H1 (cell line): ENCODE measurements around the gene NDUFAF3. TPM values are rescaled to one million over a fixed set of nuclear protein-coding genes. Genes with fewer than 3 reads are reported as not detected.

Experiments used
- BCL11A ChIP-seq, 2 experiments: IDR thresholded peaks; one replicate each; pipeline ENCODE4 v1.6.1; 2011; ENCODE audit warnings: low read depth in 2 of 2, low read length in 2 of 2, mild to moderate bottlenecking in 2 of 2
- HDAC2 ChIP-seq, 2 experiments: fragments of 300-600 bp in 1 of 2; sonication (generic) in 1 of 2; IDR thresholded peaks; 2 replicates each; pipeline ENCODE4 v1.6.1; 2011 to 2012; ENCODE audit warnings: low read depth in 2 of 2, low read length in 2 of 2, mild to moderate bottlenecking in 2 of 2, moderate library complexity in 2 of 2, borderline replicate concordance in 1 of 2, inconsistent platforms in 1 of 2
- POU5F1 ChIP-seq: IDR thresholded peaks from 2 replicates; pipeline ENCODE4 v1.6.1; 2011; ENCODE audit warnings: low read depth, mild to moderate bottlenecking, low read length, moderate library complexity
- SP4 ChIP-seq: IDR thresholded peaks from 2 replicates; pipeline ENCODE4 v1.6.1; 2012; ENCODE audit warnings: low read length, inconsistent platforms
- SUZ12 ChIP-seq: fragments of 200-600 bp; sonication (generic); IDR thresholded peaks from 2 replicates; pipeline ENCODE4 v1.6.1; 2012; ENCODE audit warnings: mild to moderate bottlenecking, inconsistent platforms, low read length, moderate library complexity, mixed read lengths
- TBP ChIP-seq: IDR thresholded peaks from 2 replicates; pipeline ENCODE4 v1.6.1; 2011; ENCODE audit warnings: low read depth, low read length, improper control_type of control experiment
- polyA plus RNA-seq, 7 experiments: library from polyadenylated mRNA; depleted of rRNA in 3 of 7; stranded (reverse) in 5 of 7; unstranded in 2 of 7; fragments of >200 nt in 5 of 7; fragments of 200-250 nt in 2 of 7; gene quantifications; 1 replicate in 5 of 7; 2 replicates in 1 of 7; 4 replicates in 1 of 7; pipeline versions ENCODE4 v1.2.1 to v1.2.3, GENCODE V29; 2011 to 2013; ENCODE audit warnings: missing spikeins in 2 of 7, mixed read lengths in 2 of 7
- total RNA-seq: library from RNA; stranded (reverse); fragmentation: NEBNext Ultra II Directional; extraction: Animal tissue kit (Norgen Biotek cat#: 25700); gene quantifications from 2 replicates; pipeline ENCODE4 v1.2.1, GENCODE V29; 2021
- TF ChIP-seq, protein P1 (sequence below): fragments of 300-600 bp; sonication (generic); IDR thresholded peaks from 2 replicates; pipeline ENCODE4 v1.7.1; 2012; ENCODE audit warnings: low read length, moderate library complexity, mild to moderate bottlenecking, inconsistent platforms; ENCODE audit not compliant: insufficient replicate concordance
- TF ChIP-seq, protein P2 (sequence below): IDR thresholded peaks from 2 replicates; pipeline ENCODE4 v1.6.1; 2011; ENCODE audit warnings: low read length, improper control_type of control experiment

The NDUFAF3 gene
- total and polyA plus RNA-seq, 2 of the 8 experiments (the other 6 are each of a cell fraction or from before 2014, with no cell fraction given), result 27.8 to 45.5 TPM

DNA sequence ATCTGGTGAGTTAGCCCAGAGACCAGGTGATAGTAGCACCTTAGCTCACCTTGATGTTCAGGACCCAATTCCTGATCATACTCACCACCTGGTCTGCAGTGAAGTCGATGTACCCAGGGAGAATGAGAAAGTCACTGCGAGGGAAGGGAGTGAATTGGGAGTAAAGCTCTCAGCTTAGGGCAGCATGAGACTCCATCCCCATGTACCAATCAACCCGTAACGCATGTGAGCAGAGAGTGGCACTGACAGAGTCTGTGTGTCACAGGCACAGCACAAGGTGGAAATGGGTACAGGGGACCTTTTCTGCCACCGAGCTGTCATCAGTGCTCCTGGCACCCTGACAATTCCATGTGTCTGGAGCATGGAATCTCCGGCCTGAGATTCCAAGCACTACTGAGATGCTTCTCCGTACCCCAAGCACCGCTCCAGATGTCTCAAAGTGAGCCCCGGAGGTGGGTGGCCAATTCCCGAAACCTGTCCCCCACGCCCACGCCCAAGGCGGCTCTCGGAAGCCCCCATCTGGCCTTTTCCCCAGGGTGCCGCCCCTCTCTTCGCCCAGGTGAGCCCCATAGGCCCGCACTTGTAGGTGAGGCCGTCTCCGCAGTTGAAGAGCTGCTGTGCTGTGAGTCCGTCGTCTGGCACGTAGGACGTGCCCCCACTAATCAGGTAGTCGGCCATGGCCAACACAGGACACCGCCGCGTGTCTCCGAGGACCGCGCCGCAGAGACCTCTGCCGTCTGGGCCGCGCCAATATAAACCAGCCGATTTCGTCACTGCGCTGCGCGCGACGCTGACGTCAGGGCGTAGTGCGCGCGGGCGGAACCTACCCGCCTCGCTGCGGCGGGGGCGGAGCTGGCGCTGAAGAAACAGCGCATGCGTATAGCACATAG is 7.0 kb downstream of the NDUFAF3 start, which contains the start of gene IMPDH2 (continued):
- TF ChIP-seq, protein P1, sequence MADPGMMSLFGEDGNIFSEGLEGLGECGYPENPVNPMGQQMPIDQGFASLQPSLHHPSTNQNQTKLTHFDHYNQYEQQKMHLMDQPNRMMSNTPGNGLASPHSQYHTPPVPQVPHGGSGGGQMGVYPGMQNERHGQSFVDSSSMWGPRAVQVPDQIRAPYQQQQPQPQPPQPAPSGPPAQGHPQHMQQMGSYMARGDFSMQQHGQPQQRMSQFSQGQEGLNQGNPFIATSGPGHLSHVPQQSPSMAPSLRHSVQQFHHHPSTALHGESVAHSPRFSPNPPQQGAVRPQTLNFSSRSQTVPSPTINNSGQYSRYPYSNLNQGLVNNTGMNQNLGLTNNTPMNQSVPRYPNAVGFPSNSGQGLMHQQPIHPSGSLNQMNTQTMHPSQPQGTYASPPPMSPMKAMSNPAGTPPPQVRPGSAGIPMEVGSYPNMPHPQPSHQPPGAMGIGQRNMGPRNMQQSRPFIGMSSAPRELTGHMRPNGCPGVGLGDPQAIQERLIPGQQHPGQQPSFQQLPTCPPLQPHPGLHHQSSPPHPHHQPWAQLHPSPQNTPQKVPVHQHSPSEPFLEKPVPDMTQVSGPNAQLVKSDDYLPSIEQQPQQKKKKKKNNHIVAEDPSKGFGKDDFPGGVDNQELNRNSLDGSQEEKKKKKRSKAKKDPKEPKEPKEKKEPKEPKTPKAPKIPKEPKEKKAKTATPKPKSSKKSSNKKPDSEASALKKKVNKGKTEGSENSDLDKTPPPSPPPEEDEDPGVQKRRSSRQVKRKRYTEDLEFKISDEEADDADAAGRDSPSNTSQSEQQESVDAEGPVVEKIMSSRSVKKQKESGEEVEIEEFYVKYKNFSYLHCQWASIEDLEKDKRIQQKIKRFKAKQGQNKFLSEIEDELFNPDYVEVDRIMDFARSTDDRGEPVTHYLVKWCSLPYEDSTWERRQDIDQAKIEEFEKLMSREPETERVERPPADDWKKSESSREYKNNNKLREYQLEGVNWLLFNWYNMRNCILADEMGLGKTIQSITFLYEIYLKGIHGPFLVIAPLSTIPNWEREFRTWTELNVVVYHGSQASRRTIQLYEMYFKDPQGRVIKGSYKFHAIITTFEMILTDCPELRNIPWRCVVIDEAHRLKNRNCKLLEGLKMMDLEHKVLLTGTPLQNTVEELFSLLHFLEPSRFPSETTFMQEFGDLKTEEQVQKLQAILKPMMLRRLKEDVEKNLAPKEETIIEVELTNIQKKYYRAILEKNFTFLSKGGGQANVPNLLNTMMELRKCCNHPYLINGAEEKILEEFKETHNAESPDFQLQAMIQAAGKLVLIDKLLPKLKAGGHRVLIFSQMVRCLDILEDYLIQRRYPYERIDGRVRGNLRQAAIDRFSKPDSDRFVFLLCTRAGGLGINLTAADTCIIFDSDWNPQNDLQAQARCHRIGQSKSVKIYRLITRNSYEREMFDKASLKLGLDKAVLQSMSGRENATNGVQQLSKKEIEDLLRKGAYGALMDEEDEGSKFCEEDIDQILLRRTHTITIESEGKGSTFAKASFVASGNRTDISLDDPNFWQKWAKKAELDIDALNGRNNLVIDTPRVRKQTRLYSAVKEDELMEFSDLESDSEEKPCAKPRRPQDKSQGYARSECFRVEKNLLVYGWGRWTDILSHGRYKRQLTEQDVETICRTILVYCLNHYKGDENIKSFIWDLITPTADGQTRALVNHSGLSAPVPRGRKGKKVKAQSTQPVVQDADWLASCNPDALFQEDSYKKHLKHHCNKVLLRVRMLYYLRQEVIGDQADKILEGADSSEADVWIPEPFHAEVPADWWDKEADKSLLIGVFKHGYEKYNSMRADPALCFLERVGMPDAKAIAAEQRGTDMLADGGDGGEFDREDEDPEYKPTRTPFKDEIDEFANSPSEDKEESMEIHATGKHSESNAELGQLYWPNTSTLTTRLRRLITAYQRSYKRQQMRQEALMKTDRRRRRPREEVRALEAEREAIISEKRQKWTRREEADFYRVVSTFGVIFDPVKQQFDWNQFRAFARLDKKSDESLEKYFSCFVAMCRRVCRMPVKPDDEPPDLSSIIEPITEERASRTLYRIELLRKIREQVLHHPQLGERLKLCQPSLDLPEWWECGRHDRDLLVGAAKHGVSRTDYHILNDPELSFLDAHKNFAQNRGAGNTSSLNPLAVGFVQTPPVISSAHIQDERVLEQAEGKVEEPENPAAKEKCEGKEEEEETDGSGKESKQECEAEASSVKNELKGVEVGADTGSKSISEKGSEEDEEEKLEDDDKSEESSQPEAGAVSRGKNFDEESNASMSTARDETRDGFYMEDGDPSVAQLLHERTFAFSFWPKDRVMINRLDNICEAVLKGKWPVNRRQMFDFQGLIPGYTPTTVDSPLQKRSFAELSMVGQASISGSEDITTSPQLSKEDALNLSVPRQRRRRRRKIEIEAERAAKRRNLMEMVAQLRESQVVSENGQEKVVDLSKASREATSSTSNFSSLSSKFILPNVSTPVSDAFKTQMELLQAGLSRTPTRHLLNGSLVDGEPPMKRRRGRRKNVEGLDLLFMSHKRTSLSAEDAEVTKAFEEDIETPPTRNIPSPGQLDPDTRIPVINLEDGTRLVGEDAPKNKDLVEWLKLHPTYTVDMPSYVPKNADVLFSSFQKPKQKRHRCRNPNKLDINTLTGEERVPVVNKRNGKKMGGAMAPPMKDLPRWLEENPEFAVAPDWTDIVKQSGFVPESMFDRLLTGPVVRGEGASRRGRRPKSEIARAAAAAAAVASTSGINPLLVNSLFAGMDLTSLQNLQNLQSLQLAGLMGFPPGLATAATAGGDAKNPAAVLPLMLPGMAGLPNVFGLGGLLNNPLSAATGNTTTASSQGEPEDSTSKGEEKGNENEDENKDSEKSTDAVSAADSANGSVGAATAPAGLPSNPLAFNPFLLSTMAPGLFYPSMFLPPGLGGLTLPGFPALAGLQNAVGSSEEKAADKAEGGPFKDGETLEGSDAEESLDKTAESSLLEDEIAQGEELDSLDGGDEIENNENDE, result no peak
- TF ChIP-seq, protein P2, sequence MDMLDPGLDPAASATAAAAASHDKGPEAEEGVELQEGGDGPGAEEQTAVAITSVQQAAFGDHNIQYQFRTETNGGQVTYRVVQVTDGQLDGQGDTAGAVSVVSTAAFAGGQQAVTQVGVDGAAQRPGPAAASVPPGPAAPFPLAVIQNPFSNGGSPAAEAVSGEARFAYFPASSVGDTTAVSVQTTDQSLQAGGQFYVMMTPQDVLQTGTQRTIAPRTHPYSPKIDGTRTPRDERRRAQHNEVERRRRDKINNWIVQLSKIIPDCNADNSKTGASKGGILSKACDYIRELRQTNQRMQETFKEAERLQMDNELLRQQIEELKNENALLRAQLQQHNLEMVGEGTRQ, result no peak
- peak; percentile 80; the same call in 1 of the 2 replicates for TF ChIP-seq SP4
- TF ChIP-seq TBP, result peak; percentile 95
- no peak for TF ChIP-seq BCL11A (IDR thresholded peaks at IDR 0.05; ENCODE audit: low read depth in 2 of 2, low read length in 2 of 2)
- TF ChIP-seq POU5F1, result no peak
- TF ChIP-seq SUZ12, result no peak
- TF ChIP-seq HDAC2 (IDR thresholded peaks at IDR 0.05; ENCODE audit: borderline replicate concordance in 1 of 2, low read depth in 2 of 2, low read length in 2 of 2), result peak in 1 of 2 experiments; percentile 71; a peak in 1 of 4 replicates
